Upper lobe of left lung (tissue), 6 donors: Measurements from ENCODE around the gene NBEAL1. TPM values are rescaled to one million over a fixed set of nuclear protein-coding genes. Genes with fewer than 3 reads are reported as not detected.
A peak's percentile ranks its signal among the peaks of the same experiment; 100 is the strongest.
"Not testable (repeated sequence)": the region's sequence is repeated elsewhere in the genome, so short reads cannot be mapped to it uniquely, and the experiment has no call there.

Experiments used
- ATAC-seq, 2 donors: fragments of 200-7000 bp; cut with Tn5 transposase; one replicate each; pipeline ENCODE4 v1.9.1; 2022; ENCODE audit warnings: mild to moderate bottlenecking in 2 of 2, moderate library complexity in 2 of 2; ENCODE audit not compliant: low FRiP score in 2 of 2
- DNase-seq, 2 donors: peaks; one replicate each; pipeline ENCODE4 v3.0.0-alpha.2; 2019 to 2020
- H3K27ac ChIP-seq, 4 donors: fragments of 200-600 bp; sonication (generic); one replicate each; pipeline ENCODE4 v1.5.1; 2016 to 2019
- H3K27me3 ChIP-seq, 4 donors: fragments of 200-600 bp; sonication (generic); one replicate each; pipeline ENCODE4 v1.5.1; 2017 to 2019
- H3K36me3 ChIP-seq, 4 donors: fragments of 200-600 bp; sonication (generic); one replicate each; pipeline ENCODE4 v1.5.1; 2016 to 2019
- H3K4me1 ChIP-seq, 4 donors: fragments of 200-600 bp; sonication (generic); one replicate each; pipeline ENCODE4 v1.5.1; 2018 to 2019
- H3K4me3 ChIP-seq, 4 donors: fragments of 200-600 bp; sonication (generic); one replicate each; pipeline ENCODE4 v1.5.1; 2017 to 2019; ENCODE audit warnings: mild to moderate bottlenecking in 2 of 4, moderate library complexity in 1 of 4
- H3K9me3 ChIP-seq, 4 donors: fragments of 200-600 bp; sonication (generic); one replicate each; pipeline ENCODE4 v1.5.1; 2018 to 2019
- EP300 ChIP-seq, 4 donors: sonication (generic); formaldehyde crosslinking; IDR thresholded peaks; one replicate each; pipeline ENCODE4 v1.5.1; 2017; ENCODE audit warnings: antibody characterized with exemption in 4 of 4, control low read depth in 2 of 4
- POLR2A ChIP-seq, 4 donors: fragments of 450-650 bp; IDR thresholded peaks; one replicate each; pipeline ENCODE4 v1.5.1; 2016 to 2017; ENCODE audit warnings: antibody characterized with exemption in 4 of 4, mild to moderate bottlenecking in 2 of 4
- POLR2AphosphoS5 ChIP-seq, 2 donors: sonication (generic); formaldehyde crosslinking; IDR thresholded peaks; one replicate each; pipeline ENCODE4 v1.5.1; 2017; ENCODE audit warnings: antibody characterized with exemption in 2 of 2
- WGBS, 2 donors: methylation state at CpG; one replicate each; pipeline ENCODE4 v1.1.5; 2017 to 2018; 5-methylcytosine and 5-hydroxymethylcytosine counted together
- total RNA-seq, 6 donors: library from RNA; depleted of rRNA in 4 of 6; stranded (reverse); fragments of >200 nt in 4 of 6; gene quantifications; one replicate each; pipeline versions ENCODE4 v1.1.0 to v1.2.1, GENCODE V29; 2016 to 2021
- TF ChIP-seq, protein P1 (sequence below), 6 experiments: fragments of 450-650 bp in 4 of 6; fragments of 200-600 bp in 2 of 6; sonication (generic) in 2 of 6; IDR thresholded peaks; one replicate each; pipeline ENCODE4 v1.5.1; 2016 to 2019; ENCODE audit warnings: antibody characterized with exemption in 6 of 6
- donor health status: DM: no; HTN: no; CAD: no; lungs with moderate emphysema.
- donor health status: DM: no; HTN: yes; CAD: no; lungs with severe emphysema.

The NBEAL1 gene
- 10 to 100 TPM; 37.0 to 92.2 (median 64.9) TPM for total RNA-seq

DNA sequence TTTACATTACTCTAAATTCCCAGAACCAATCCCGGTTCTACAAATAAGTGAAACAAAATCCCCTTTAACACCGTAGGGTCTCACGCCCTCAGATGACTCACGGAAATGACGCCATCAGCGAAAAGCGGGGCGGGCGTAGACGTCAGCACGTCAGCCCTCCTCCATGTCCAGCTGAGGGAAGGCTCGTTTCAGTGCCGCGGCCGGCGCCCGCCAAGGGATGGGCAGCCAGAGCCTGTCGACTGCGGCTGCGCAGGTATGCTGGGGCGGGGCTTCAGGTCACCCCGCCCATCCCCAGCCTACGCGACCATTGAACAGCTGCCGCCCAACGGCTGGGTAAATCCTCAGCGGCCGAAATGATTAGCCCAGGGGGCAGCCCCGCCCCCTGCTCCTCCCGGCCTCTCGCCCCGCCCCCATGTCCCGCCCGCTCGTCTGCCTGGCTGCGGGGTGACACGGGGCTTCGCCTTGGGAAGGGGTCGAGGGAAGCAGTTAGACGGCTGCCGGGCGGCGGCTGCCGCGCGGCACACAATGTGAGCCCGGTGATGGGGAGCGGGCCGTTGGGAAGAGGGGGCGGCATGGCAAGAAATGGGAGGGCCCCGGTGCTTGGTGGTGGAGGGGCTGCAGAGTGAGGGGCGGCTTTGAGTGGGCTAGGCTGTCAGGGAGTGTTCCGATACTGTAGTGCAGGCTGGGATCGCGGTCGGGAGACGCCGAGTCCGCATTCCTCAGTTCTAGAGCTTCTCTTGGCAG is at the start of gene NBEAL1:
Gene NBEAL1 (plus strand): TSS at position 420 of the 744 bp plus-strand sequence. CDS start 1,510 bp downstream, outside the sequence.
- ATAC-seq (peak; percentile 98 to 99), DNase-seq (peak; percentile 100)
- Histone ChIP-seq H3K27ac (peak within 1 kb of the TSS; percentile 90 to 98 (median 95)), H3K9me3 (no peaks in the 10 kb centered on the region), H3K27me3 (no peaks in the 10 kb centered on the region), H3K36me3 (no peaks in the 10 kb centered on the region), H3K4me3 (peak within 1 kb of the TSS; percentile 75 to 87 (median 84)), H3K4me1 (peaks cover 4 to 39% (median 11%) of the 10 kb centered on the region in 4 donors)
- TF ChIP-seq, protein P1, sequence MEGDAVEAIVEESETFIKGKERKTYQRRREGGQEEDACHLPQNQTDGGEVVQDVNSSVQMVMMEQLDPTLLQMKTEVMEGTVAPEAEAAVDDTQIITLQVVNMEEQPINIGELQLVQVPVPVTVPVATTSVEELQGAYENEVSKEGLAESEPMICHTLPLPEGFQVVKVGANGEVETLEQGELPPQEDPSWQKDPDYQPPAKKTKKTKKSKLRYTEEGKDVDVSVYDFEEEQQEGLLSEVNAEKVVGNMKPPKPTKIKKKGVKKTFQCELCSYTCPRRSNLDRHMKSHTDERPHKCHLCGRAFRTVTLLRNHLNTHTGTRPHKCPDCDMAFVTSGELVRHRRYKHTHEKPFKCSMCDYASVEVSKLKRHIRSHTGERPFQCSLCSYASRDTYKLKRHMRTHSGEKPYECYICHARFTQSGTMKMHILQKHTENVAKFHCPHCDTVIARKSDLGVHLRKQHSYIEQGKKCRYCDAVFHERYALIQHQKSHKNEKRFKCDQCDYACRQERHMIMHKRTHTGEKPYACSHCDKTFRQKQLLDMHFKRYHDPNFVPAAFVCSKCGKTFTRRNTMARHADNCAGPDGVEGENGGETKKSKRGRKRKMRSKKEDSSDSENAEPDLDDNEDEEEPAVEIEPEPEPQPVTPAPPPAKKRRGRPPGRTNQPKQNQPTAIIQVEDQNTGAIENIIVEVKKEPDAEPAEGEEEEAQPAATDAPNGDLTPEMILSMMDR (IDR thresholded peaks at IDR 0.05), result peak in 1 of 6 experiments; percentile 4
- TF ChIP-seq POLR2AphosphoS5 (IDR thresholded peaks at IDR 0.05) (peak; percentile 75 to 87), POLR2A (IDR thresholded peaks at IDR 0.05) (peak; percentile 54 to 94 (median 86)), EP300 (IDR thresholded peaks at IDR 0.05) (peak in 2 of 4 donors; percentile 21 to 85)
- WGBS, 2 donors, result 0 to 1% methylated on average over 20 to 53 of the region's 59 CpGs

GRCh38 chr2:202965810-202966460 is 48.7 kb upstream of the NBEAL1 start:
- DNase-seq, result peak in 1 of 2 donors; percentile 28

DNA sequence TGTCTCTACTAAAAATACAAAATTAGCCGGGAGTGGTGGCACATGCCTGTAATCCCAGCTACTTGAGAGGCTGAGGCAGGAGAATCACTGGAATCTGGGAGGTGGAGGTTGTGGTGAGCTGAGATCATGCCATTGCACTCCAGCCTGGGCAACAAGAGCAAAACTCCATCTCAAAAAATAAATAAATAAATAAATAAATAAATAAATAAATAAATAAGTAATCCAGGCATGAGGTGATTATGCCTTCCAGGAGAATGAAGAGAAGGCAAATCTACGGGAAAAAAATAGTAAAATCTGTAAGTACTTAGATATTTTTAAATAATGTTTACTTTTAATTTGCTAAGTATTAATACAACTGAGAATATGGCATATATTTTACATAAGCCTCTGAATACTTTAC is 45.3 kb upstream of the NBEAL1 start:
- peaks cover 0 to 19% (median 0%) of the 10 kb centered on the region in 4 donors for H3K36me3 ChIP-seq
- DNase-seq, result not testable (repeated sequence)

More at GRCh38 chr2:202965810-202966460, 48.7 kb upstream of the NBEAL1 start:
- Histone ChIP-seq H3K27ac (no peak overlapping the region), H3K4me3 (no peak overlapping the region), H3K27me3 (no peaks in the 10 kb centered on the region), H3K4me1 (no peaks in the 10 kb centered on the region), H3K36me3 (peaks cover 0 to 5% (median 0%) of the 10 kb centered on the region in 4 donors), H3K9me3 (no peaks in the 10 kb centered on the region)
- peak in 1 of 2 donors; percentile 36 for ATAC-seq
- no peak for TF ChIP-seq POLR2A (IDR thresholded peaks at IDR 0.05)
- TF ChIP-seq, protein P1 (IDR thresholded peaks at IDR 0.05), result no peak
- TF ChIP-seq EP300 (IDR thresholded peaks at IDR 0.05), result no peak
- no peak for TF ChIP-seq POLR2AphosphoS5 (IDR thresholded peaks at IDR 0.05)
- 61 to 67% methylated on average over 5 of the region's 5 CpGs for WGBS, 2 donors

GRCh38 chr2:202976809-202977208 is 37.9 kb upstream of the NBEAL1 start:
- no peaks in the 10 kb centered on the region for H3K4me1 ChIP-seq
- H3K36me3 ChIP-seq, result peaks cover 0 to 24% (median 5%) of the 10 kb centered on the region in 4 donors
- ATAC-seq (no peak), DNase-seq (no peak)
- no peak overlapping the region for H3K4me3 ChIP-seq
- no peaks in the 10 kb centered on the region for H3K9me3 ChIP-seq
- TF ChIP-seq POLR2A (IDR thresholded peaks at IDR 0.05), result no peak
- TF ChIP-seq EP300 (IDR thresholded peaks at IDR 0.05), result no peak
- TF ChIP-seq, protein P1 (IDR thresholded peaks at IDR 0.05), result no peak
- no peak for TF ChIP-seq POLR2AphosphoS5 (IDR thresholded peaks at IDR 0.05)
- H3K27ac ChIP-seq, result no peak overlapping the region
- H3K27me3 ChIP-seq, result no peaks in the 10 kb centered on the region
- 57 to 69% methylated on average over 3 of the region's 3 CpGs for WGBS, 2 donors

More for the DNA sequence above, 45.3 kb upstream of the NBEAL1 start:
- not testable (repeated sequence) for H3K9me3 ChIP-seq, H3K4me1 ChIP-seq, H3K27me3 ChIP-seq, ATAC-seq, H3K4me3 ChIP-seq, H3K27ac ChIP-seq
- 48 to 50% methylated on average over 2 of the region's 2 CpGs for WGBS, 2 donors

GRCh38 chr2:202982779-202983491 is 31.7 kb upstream of the NBEAL1 start:
- ATAC-seq, result no peak
- 95 to 96% methylated on average over 3 of the region's 3 CpGs for WGBS, 2 donors
- Histone ChIP-seq H3K36me3 (peaks cover 0 to 14% (median 5%) of the 10 kb centered on the region in 4 donors), H3K27me3 (no peaks in the 10 kb centered on the region), H3K27ac (no peak overlapping the region), H3K9me3 (no peaks in the 10 kb centered on the region), H3K4me1 (no peaks in the 10 kb centered on the region), H3K4me3 (no peak overlapping the region)
- no peak for DNase-seq
- no peak for TF ChIP-seq EP300 (IDR thresholded peaks at IDR 0.05)
- TF ChIP-seq POLR2AphosphoS5 (IDR thresholded peaks at IDR 0.05), result no peak
- TF ChIP-seq POLR2A (IDR thresholded peaks at IDR 0.05), result no peak
- TF ChIP-seq, protein P1 (IDR thresholded peaks at IDR 0.05), result no peak
